GM12878 (cell line): Measurements from ENCODE around the gene PIK3R5. TPM values are rescaled to one million over a fixed set of nuclear protein-coding genes. Genes with fewer than 3 reads are reported as not detected.

ENCODE experiments used
- ATF2 ChIP-seq: IDR thresholded peaks from 2 replicates; pipeline ENCODE4 v1.6.1; 2012; ENCODE audit warnings: low read length, inconsistent platforms
- ATF7 ChIP-seq: fragments of 450-650 bp; IDR thresholded peaks from 2 replicates; pipeline ENCODE4 v1.6.1; 2016; ENCODE audit warnings: low read depth, mild to moderate bottlenecking
- BCLAF1 ChIP-seq: fragments of 450-650 bp; IDR thresholded peaks from 2 replicates; pipeline ENCODE4 v1.6.1; 2017; ENCODE audit warnings: antibody characterized with exemption, mild to moderate bottlenecking, moderate library complexity
- CBFB ChIP-seq: IDR thresholded peaks from 2 replicates; pipeline ENCODE4 v1.6.1; 2016; ENCODE audit warnings: antibody characterized with exemption, low read depth
- EP300 ChIP-seq, 2 experiments: fragments of 150-350 bp in 1 of 2; IDR thresholded peaks; 2 replicates each; pipeline ENCODE4 v1.6.1; 2011 to 2012; ENCODE audit warnings: low read depth in 2 of 2, low read length in 2 of 2, borderline replicate concordance in 1 of 2, improper control_type of control experiment in 1 of 2, inconsistent platforms in 1 of 2; ENCODE audit not compliant: control insufficient read depth in 1 of 2
- IKZF2 ChIP-seq, 2 experiments: fragments of 450-650 bp; IDR thresholded peaks; 2 replicates each; pipeline ENCODE4 v1.6.1; 2017; ENCODE audit warnings: mild to moderate bottlenecking in 2 of 2, moderate library complexity in 2 of 2
- JUNB ChIP-seq: IDR thresholded peaks from 2 replicates; pipeline ENCODE4 v1.6.1; 2016; ENCODE audit warnings: antibody characterized with exemption, mild to moderate bottlenecking
- PAX5 ChIP-seq: IDR thresholded peaks from 2 replicates; pipeline ENCODE4 v1.6.1; 2011; ENCODE audit warnings: low read depth, low read length, borderline replicate concordance
- POLR2A ChIP-seq: IDR thresholded peaks from 2 replicates; pipeline ENCODE4 v1.6.1; 2011; ENCODE audit warnings: low read depth, mild to moderate bottlenecking, low read length
- REST ChIP-seq: IDR thresholded peaks from 2 replicates; pipeline ENCODE4 v1.6.1; 2012; ENCODE audit warnings: mild to moderate bottlenecking, low read depth, low read length
- SUZ12 ChIP-seq: fragments of 200-600 bp; sonication (generic); IDR thresholded peaks from one replicate; pipeline ENCODE4 v1.6.1; 2018; ENCODE audit warnings: antibody characterized with exemption, mild to moderate bottlenecking; ENCODE audit not compliant: unreplicated experiment
- ZNF592 ChIP-seq: fragments of 450-650 bp; IDR thresholded peaks from 2 replicates; pipeline ENCODE4 v1.6.1; 2017; ENCODE audit warnings: mild to moderate bottlenecking, moderate library complexity
- polyA plus RNA-seq, 11 experiments: library from polyadenylated mRNA; depleted of rRNA in 4 of 11; unstranded in 6 of 11; stranded (reverse) in 5 of 11; fragments of >200 nt; fragmentation: Nextera tagmentation in 4 of 11; fragmentation: Illumina TruSeq in 1 of 11; extraction: Ambion mirVana in 4 of 11; extraction: Trizol in 1 of 11; gene quantifications; 1 replicate in 1 of 11; 2 replicates in 10 of 11; pipeline versions ENCODE4 v1.2.1 to v1.2.3, GENCODE V29; 2011 to 2016; ENCODE audit warnings: inconsistent platforms in 2 of 11, missing spikeins in 2 of 11, low read depth in 1 of 11
- total RNA-seq, 4 experiments: library from RNA; depleted of rRNA in 3 of 4; stranded (reverse); fragments of >200 nt in 3 of 4; fragmentation: Illumina TruSeq in 1 of 4; extraction: Trizol in 1 of 4; gene quantifications; 2 replicates each; pipeline versions ENCODE4 v1.2.1 to v1.2.3, GENCODE V29; 2013 to 2021

Gene PIK3R5
- total and polyA plus RNA-seq, 10 of the 15 experiments (the other 5 are each of a cell fraction or from before 2014, with no cell fraction given): 9.5 to 50.8 (median 35.5) TPM

- TF ChIP-seq ZNF592 (peak; percentile 14; the same call in 1 of the 2 replicates), CBFB (peak; percentile 67; the same call in 1 of the 2 replicates), SUZ12 (no peak), JUNB (no peak), REST (no peak), ATF2 (no peak), IKZF2 (IDR thresholded peaks at IDR 0.05) (peak; percentile 66 to 77), EP300 (IDR thresholded peaks at IDR 0.05; ENCODE audit: borderline replicate concordance in 1 of 2, control insufficient read depth in 1 of 2, low read depth in 2 of 2, low read length in 2 of 2) (peak; percentile 83 to 87; a peak in 2 of 4 replicates), PAX5 (peak; percentile 69; the same call in 1 of the 2 replicates), POLR2A (no peak; the same call in 1 of the 2 replicates), BCLAF1 (no peak; the same call in 1 of the 2 replicates), ATF7 (peak; percentile 52; the same call in 1 of the 2 replicates)
Observed at GRCh38 chr17:8859027-8859803, 106.3 kb downstream of the PIK3R5 start (continued).
